ENCODE measurements around the gene CACNA1D. TPM values are rescaled to one million over a fixed set of nuclear protein-coding genes. Genes with fewer than 3 reads are reported as not detected.
"Not testable (repeated sequence)": the region's sequence is repeated elsewhere in the genome, so short reads cannot be mapped to it uniquely, and the experiment has no call there.

CACNA1D gene
- total RNA-seq, 1 donor from 2014 or later: 1.9 TPM

- CTCF ChIA-PET: no interaction called here
Observed at GRCh38 chr3:53570709-53571108, 76.3 kb downstream of the CACNA1D start.

GRCh38 chr3:53571264-53571663 lies 76.9 kb downstream of the CACNA1D start:
- POLR2A ChIA-PET: no interaction called here
- Mint-ChIP-seq H3K27ac (no peak overlapping the region), H3K4me3 (no peak overlapping the region), H3K4me1 (no peaks in the 10 kb centered on the region), H3K27me3 (peaks cover 9% of the 10 kb centered on the region), H3K9me3 (no peaks in the 10 kb centered on the region), H3K36me3 (ENCODE audit: low read depth) (no peaks in the 10 kb centered on the region)
- CTCF ChIA-PET: no interaction called here
- no peak for DNase-seq
- no peak for ATAC-seq (ENCODE audit: low read depth)
- TF ChIP-seq, protein P1, sequence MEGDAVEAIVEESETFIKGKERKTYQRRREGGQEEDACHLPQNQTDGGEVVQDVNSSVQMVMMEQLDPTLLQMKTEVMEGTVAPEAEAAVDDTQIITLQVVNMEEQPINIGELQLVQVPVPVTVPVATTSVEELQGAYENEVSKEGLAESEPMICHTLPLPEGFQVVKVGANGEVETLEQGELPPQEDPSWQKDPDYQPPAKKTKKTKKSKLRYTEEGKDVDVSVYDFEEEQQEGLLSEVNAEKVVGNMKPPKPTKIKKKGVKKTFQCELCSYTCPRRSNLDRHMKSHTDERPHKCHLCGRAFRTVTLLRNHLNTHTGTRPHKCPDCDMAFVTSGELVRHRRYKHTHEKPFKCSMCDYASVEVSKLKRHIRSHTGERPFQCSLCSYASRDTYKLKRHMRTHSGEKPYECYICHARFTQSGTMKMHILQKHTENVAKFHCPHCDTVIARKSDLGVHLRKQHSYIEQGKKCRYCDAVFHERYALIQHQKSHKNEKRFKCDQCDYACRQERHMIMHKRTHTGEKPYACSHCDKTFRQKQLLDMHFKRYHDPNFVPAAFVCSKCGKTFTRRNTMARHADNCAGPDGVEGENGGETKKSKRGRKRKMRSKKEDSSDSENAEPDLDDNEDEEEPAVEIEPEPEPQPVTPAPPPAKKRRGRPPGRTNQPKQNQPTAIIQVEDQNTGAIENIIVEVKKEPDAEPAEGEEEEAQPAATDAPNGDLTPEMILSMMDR (IDR thresholded peaks at IDR 0.05): no peak
- intact Hi-C loops (cut with micrococcal nuclease): no loop called here

More at GRCh38 chr3:53570709-53571108, 76.3 kb downstream of the CACNA1D start:
- Mint-ChIP-seq H3K4me1 (no peaks in the 10 kb centered on the region), H3K36me3 (ENCODE audit: low read depth) (no peaks in the 10 kb centered on the region), H3K9me3 (no peaks in the 10 kb centered on the region), H3K27ac (no peak overlapping the region), H3K27me3 (peaks cover 11% of the 10 kb centered on the region), H3K4me3 (no peak overlapping the region)
- ATAC-seq (ENCODE audit: low read depth) (no peak), DNase-seq (no peak)
- TF ChIP-seq, protein P1 (IDR thresholded peaks at IDR 0.05): no peak
- POLR2A ChIA-PET: no interaction called here
- intact Hi-C loops (cut with micrococcal nuclease): no loop called here

DNA sequence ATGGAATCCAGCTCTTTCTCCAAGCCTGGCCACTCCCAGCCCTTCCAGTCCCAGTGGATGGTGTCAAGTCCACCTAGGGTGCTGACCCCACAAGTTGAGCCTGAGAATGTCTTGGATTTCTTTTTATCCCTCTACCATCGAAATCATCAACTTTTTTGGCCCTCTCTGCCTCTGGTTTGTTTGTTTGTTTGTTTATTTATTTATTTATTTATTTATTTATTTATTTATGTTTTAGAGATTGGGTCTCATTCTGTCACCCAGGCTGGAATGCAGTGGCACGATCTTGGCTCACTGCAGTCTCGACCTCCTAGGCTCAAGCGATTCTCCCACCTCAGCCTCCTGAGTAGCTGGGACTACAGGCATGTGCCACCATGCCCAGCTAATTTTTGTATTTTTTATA lies 77.8 kb downstream of the CACNA1D start:
- H3K4me3 Mint-ChIP-seq; CTCF ChIA-PET; POLR2A ChIA-PET; H3K9me3 Mint-ChIP-seq; H3K27me3 Mint-ChIP-seq; H3K27ac Mint-ChIP-seq; ATAC-seq (ENCODE audit: low read depth); DNase-seq; intact Hi-C loops (cut with micrococcal nuclease); H3K36me3 Mint-ChIP-seq (ENCODE audit: low read depth); H3K4me1 Mint-ChIP-seq: not testable (repeated sequence)

- no peak overlapping the region for H3K4me3 Mint-ChIP-seq
- TF ChIP-seq, protein P1 (IDR thresholded peaks at IDR 0.05): no peak
- no peaks in the 10 kb centered on the region for H3K9me3 Mint-ChIP-seq
- peaks cover 6% of the 10 kb centered on the region for H3K27me3 Mint-ChIP-seq
- intact Hi-C loops (cut with micrococcal nuclease): no loop called here
- no peak overlapping the region for H3K27ac Mint-ChIP-seq
- CTCF ChIA-PET: no interaction called here
- no peaks in the 10 kb centered on the region for H3K4me1 Mint-ChIP-seq
- POLR2A ChIA-PET: no interaction called here
- ATAC-seq (ENCODE audit: low read depth) (no peak), DNase-seq (no peak)
- H3K36me3 Mint-ChIP-seq (ENCODE audit: low read depth): no peaks in the 10 kb centered on the region
Observed at GRCh38 chr3:53577506-53577905, 83.1 kb downstream of the CACNA1D start.

DNA sequence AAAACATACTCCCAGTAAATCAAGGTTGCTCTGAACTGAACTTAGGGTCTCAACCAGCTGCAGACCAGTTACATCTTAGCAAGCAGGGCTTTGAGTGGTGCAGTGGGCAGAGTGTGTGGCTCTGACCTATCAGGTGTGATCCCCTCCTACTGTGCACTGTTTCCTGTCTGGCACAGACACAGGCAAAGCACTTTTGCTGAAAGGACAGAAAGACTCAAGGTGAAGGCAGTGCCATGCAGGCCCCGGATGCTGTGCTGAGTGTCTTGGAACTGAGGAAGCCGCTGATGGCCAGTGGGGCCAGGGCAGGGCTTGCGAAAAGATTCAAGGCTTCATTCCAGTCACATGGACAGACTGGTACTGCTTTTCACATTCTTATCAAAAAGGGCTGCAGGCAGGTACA lies 85.2 kb downstream of the CACNA1D start:
- intact Hi-C loops (cut with micrococcal nuclease): no loop called here
- no peak for DNase-seq
- ChIA-PET CTCF (no interaction called here), POLR2A (no interaction called here)
- ATAC-seq (ENCODE audit: low read depth): no peak
- TF ChIP-seq, protein P1 (IDR thresholded peaks at IDR 0.05): no peak
- Mint-ChIP-seq H3K27me3 (peaks cover 6% of the 10 kb centered on the region), H3K27ac (no peak overlapping the region), H3K4me3 (no peak overlapping the region), H3K4me1 (no peaks in the 10 kb centered on the region), H3K36me3 (ENCODE audit: low read depth) (no peaks in the 10 kb centered on the region), H3K9me3 (no peaks in the 10 kb centered on the region)

- TF ChIP-seq, protein P1 (IDR thresholded peaks at IDR 0.05): no peak
- no peak overlapping the region for H3K4me3 Mint-ChIP-seq
- ChIA-PET POLR2A (no interaction called here), CTCF (no interaction called here)
- no peaks in the 10 kb centered on the region for H3K4me1 Mint-ChIP-seq
- ATAC-seq (ENCODE audit: low read depth) (no peak), DNase-seq (no peak)
- no peak overlapping the region for H3K27ac Mint-ChIP-seq
- intact Hi-C loops (cut with micrococcal nuclease): no loop called here
- no peaks in the 10 kb centered on the region for H3K9me3 Mint-ChIP-seq
- H3K27me3 Mint-ChIP-seq: peaks cover 3% of the 10 kb centered on the region
- no peaks in the 10 kb centered on the region for H3K36me3 Mint-ChIP-seq (ENCODE audit: low read depth)
Observed at GRCh38 chr3:53581671-53582070, 87.3 kb downstream of the CACNA1D start.

Data from activated B cell treated with CpG ODN at 0.5 μM for 24 hours (primary cell).